HepG2 (cell line): Measurements from ENCODE around the gene TPSD1.
"Not testable (repeated sequence)": the region's sequence is repeated elsewhere in the genome, so short reads cannot be mapped to it uniquely, and the experiment has no call there.

Experiments used
- CBX2 ChIP-seq, 2 experiments: fragments of 200-600 bp in 1 of 2; sonication (generic); formaldehyde crosslinking in 1 of 2; IDR thresholded peaks; 2 replicates each; pipeline versions ENCODE4 v1.7.0 to v1.8.1; 2018 to 2022; ENCODE audit warnings: low read depth in 2 of 2, low read length in 1 of 2, mild to moderate bottlenecking in 1 of 2, missing genetic modification reagents in 1 of 2
- CTCF ChIP-seq: sonication (generic); formaldehyde crosslinking; IDR thresholded peaks from 2 replicates; pipeline ENCODE4 v1.5.0; 2020; ENCODE audit warnings: mild to moderate bottlenecking, missing genetic modification reagents, moderate library complexity
- ELF4 ChIP-seq: sonication (generic); formaldehyde crosslinking; IDR thresholded peaks from 2 replicates; pipeline ENCODE4 v1.5.0; 2020; ENCODE audit warnings: missing genetic modification reagents, mild to moderate bottlenecking, moderate library complexity, borderline replicate concordance
- ESRRA ChIP-seq: sonication (generic); formaldehyde crosslinking; IDR thresholded peaks from 2 replicates; pipeline ENCODE4 v1.5.1; 2020; ENCODE audit warnings: mild to moderate bottlenecking, low read depth, missing genetic modification reagents
- FOSL2 ChIP-seq: sonication (generic); formaldehyde crosslinking; IDR thresholded peaks from 2 replicates; pipeline ENCODE4 v1.4.0; 2020; ENCODE audit warnings: missing genetic modification reagents
- MED13 ChIP-seq: sonication (generic); formaldehyde crosslinking; IDR thresholded peaks from 2 replicates; pipeline ENCODE4 v1.5.0; 2020; ENCODE audit warnings: missing genetic modification reagents
- POLR2A ChIP-seq, 2 experiments: IDR thresholded peaks; 2 replicates each; pipeline ENCODE4 v1.6.1; 2011; ENCODE audit warnings: low read depth in 2 of 2, low read length in 2 of 2, mild to moderate bottlenecking in 1 of 2, moderate library complexity in 1 of 2; ENCODE audit not compliant: insufficient read depth in 1 of 2
- SNRNP70 ChIP-seq: fragments of 200-400 bp; formaldehyde crosslinking; IDR thresholded peaks from 2 replicates; pipeline ENCODE4 v1.6.1; 2017; ENCODE audit warnings: mild to moderate bottlenecking, low read depth, low read length, moderate library complexity
- ZBTB42 ChIP-seq: sonication (generic); formaldehyde crosslinking; IDR thresholded peaks from 2 replicates; pipeline ENCODE4 v1.5.0; 2020; ENCODE audit warnings: mild to moderate bottlenecking, missing genetic modification reagents
- ZKSCAN8 ChIP-seq: IDR thresholded peaks from 2 replicates; pipeline ENCODE4 v1.6.1; 2016; ENCODE audit warnings: borderline replicate concordance, missing genetic modification reagents, missing compliant biosample characterization
- ZNF10 ChIP-seq: sonication (generic); formaldehyde crosslinking; IDR thresholded peaks from 2 replicates; pipeline ENCODE4 v1.4.0; 2020; ENCODE audit warnings: mild to moderate bottlenecking, low read depth, missing genetic modification reagents, borderline replicate concordance
- ZNF563 ChIP-seq: sonication (generic); formaldehyde crosslinking; IDR thresholded peaks from 2 replicates; pipeline ENCODE4 v1.8.0; 2022; ENCODE audit warnings: mild to moderate bottlenecking, moderate library complexity, missing genetic modification reagents
- ZNF576 ChIP-seq: sonication (generic); formaldehyde crosslinking; IDR thresholded peaks from 2 replicates; pipeline ENCODE4 v1.4.0; 2020; ENCODE audit warnings: mild to moderate bottlenecking, missing genetic modification reagents
- TF ChIP-seq, protein P1 (sequence below): sonication (generic); formaldehyde crosslinking; IDR thresholded peaks from 2 replicates; pipeline ENCODE4 v1.4.0; 2020; ENCODE audit warnings: mild to moderate bottlenecking, missing genetic modification reagents

DNA sequence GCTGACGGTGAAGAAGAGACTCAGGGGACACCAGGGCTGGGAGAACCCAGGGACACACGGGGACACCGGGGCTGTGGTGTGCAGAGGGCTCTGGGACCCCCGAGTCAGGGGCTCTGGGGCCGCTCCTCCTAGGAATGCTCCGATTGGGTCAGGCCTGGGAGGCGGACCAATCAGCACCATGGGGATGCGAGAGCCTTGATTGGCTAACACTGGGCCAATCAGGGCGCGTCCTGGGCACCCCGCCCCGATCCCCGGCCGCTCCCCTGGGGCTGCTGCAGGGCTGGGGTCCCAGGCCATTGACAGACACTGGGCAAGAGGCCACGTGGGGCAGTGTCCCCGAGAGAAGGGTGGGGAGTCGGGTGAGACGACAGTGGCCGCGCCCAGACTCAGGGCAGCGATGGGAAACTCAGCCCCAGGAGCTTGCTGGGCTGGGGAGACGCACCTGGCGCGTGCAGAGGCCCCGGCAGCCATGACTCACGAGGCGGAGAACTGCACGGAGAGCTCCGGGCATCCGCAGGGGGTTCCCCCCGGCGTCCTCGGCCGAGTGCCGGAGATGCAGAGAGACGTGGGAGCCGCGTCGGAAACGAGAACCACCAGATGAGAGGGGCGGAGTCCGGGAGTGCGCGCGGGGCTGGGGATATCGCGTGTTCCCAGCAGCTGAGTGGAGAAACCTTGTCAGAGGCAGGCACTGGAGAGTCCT is 23.7 kb upstream of the TPSD1 start:
- not testable (repeated sequence) for TF ChIP-seq CTCF (CRISPR knock-in tag); ELF4; FOSL2 (CRISPR knock-in tag); ZKSCAN8 (CRISPR knock-in tag); ZNF10 (CRISPR knock-in tag); MED13 (CRISPR knock-in tag); SNRNP70; POLR2A (IDR thresholded peaks at IDR 0.05; ENCODE audit: insufficient read depth in 1 of 2, low read depth in 2 of 2, low read length in 2 of 2); ZNF576 (CRISPR knock-in tag); ZNF563 (CRISPR knock-in tag); ZBTB42 (CRISPR knock-in tag); ESRRA; CBX2 (IDR thresholded peaks at IDR 0.05; ENCODE audit: low read depth, low read length); CBX2 (CRISPR knock-in tag; IDR thresholded peaks at IDR 0.05; ENCODE audit: low read depth)
- TF ChIP-seq, protein P1, sequence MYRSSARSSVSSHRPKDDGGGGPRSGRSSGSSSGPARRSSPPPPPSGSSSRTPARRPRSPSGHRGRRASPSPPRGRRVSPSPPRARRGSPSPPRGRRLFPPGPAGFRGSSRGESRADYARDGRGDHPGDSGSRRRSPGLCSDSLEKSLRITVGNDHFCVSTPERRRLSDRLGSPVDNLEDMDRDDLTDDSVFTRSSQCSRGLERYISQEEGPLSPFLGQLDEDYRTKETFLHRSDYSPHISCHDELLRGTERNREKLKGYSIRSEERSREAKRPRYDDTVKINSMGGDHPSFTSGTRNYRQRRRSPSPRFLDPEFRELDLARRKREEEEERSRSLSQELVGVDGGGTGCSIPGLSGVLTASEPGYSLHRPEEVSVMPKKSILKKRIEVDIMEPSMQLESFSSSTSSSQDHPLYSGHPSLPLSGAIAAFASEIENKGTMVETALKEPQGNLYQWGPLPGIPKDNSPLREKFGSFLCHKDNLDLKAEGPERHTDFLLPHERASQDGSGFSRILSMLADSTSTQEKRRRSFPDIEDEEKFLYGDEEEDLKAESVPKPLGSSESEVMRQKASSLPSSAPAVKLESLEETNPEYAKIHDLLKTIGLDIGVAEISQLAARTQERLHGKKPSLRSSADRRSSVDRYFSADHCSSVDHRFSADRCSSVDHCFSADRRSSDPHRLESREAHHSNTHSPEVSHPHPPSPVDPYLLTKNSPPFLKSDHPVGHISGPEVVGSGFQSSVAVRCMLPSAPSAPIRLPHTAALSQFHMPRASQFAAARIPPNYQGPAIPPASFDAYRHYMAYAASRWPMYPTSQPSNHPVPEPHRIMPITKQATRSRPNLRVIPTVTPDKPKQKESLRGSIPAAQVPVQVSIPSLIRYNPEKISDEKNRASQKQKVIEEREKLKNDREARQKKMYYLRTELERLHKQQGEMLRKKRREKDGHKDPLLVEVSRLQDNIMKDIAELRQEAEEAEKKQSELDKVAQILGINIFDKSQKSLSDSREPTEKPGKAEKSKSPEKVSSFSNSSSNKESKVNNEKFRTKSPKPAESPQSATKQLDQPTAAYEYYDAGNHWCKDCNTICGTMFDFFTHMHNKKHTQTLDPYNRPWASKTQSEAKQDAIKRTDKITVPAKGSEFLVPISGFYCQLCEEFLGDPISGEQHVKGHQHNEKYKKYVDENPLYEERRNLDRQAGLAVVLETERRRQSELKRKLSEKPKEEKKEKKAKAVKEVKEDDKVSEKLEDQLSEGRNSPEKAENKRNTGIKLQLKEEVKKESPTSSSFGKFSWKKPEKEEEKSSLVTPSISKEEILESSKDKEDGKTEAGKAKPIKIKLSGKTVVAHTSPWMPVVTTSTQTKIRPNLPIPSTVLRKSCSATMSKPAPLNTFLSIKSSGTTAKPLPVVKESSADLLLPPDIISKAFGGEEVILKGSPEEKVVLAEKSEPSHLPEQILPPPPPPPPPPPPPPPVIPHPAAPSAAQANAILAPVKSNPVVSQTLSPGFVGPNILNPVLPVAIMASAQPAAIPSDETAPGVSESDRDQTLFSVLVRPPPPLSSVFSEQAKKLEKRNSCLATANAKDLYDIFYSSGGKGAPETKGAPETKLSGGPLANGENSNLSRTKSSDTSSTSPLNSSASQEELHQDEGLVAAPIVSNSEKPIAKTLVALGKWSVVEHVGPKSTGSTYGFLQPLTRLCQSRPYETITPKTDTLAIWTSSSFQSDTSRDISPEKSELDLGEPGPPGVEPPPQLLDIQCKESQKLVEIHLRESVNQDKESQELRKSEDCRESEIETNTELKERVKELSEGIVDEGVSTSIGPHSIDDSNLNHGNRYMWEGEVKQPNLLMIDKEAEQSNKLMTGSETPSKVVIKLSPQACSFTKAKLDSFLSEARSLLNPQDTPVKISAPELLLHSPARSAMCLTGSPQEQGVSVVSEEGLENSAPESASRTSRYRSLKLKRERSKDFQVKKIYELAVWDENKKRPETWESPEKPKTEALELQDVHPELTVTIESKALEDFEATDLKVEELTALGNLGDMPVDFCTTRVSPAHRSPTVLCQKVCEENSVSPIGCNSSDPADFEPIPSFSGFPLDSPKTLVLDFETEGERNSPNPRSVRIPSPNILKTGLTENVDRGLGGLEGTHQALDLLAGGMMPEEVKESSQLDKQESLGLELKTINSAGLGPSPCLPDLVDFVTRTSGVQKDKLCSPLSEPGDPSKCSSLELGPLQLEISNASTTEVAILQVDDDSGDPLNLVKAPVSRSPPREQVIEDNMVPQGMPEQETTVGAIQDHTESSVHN (CRISPR knock-in tag), result not testable (repeated sequence)
